CD4-positive, alpha-beta T cell treated with Interleukin-1 beta for 1 hour (primary cell): ENCODE data around the gene LDAH.
"Not testable (repeated sequence)": the region's sequence is repeated elsewhere in the genome, so short reads cannot be mapped to it uniquely, and the experiment has no call there.

ENCODE experiments used
- DNase-seq, 2 donors: peaks; one replicate each; pipeline ENCODE4 v3.0.0-alpha.2; 2020 to 2022

LDAH gene

DNA sequence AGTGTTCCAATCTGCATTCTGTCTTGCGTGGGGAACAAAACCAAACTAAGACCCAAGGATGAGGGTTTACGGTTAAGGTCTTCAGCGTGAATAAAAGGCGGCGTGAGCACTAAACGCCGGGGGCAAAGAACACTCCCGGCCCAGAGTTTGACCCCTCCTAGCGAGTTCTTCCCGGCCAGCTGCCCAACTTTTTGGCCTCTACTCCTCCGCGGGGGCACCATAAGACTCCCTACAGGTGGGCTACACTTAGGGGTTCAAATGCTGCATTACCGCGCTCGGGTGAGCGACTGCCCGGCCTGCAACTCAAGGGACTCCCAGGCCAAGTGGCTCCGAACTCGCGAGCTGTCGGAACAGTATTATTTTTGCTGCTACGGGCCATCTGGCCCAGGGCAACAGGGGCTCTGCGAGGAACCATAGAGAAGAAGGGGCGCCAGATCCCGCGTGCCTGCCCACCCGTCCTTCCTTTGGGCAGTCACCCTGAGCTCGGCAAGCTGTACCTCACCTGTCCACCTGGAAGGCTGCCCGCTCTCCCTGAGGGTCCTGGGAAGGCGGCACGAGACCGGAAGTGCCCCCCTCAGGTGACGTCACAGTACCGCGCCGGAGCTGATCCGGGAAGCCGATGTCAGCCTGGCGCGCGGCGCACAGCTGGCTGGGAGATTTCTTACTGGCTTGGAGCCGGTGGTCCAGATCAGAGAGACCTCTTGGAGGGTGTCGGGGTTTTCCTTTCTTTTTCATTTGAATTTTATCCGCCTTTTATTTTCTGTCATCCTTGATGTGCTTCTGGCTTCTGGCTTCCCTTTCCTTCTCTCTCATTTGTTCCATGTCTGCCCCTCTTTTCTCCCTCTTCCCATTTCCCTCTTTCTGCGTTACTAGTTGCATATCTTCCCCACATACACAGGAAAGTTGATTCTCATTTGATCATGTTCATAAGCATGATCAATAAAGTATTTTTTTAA is at the start of gene LDAH:
Gene LDAH (minus strand): TSS at position 567 of the 956 bp plus-strand sequence. CDS start 21,638 bp downstream, outside the sequence.
- peak; percentile 84 to 86 for DNase-seq

DNA sequence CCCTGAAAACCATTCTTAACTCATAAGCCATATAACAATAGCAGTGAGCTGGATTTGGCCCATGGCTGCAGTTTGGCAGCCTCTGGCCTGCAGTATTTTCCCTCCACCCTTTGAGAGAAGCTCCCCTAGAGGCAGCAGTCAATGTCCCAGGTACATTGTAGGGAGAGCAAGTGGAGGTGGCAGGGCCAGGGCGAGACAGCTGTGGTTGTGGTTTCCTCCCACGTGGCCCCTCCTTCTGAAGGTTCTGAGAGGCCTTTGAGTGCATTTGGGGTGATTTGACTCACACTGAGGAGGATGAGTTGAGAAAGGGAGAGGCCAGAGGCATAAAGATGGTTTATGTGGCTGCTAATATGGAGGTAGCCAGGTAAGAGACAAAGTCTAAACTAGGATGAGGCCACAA is 45.5 kb upstream of the LDAH start:
- peak; percentile 17 to 39 for DNase-seq

DNA sequence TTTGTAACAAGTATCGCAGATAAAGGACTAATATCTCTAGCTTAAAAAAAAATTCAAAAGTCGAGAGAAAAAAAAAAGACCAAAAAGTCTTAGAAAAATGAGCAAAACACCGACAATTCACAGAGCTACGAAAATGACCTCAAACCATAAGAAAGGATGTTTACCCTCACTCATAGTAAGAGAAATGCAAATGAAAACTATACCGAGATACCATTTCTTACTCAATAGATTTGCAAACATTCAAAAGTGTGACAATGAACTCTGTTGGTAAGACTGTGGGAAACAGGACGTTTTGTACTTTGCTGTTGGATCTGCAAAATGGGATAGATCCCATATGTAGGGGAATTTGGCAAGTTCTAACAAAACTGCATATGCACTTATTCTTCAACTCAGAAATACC is 39.9 kb upstream of the LDAH start:
- no peak for DNase-seq

DNA sequence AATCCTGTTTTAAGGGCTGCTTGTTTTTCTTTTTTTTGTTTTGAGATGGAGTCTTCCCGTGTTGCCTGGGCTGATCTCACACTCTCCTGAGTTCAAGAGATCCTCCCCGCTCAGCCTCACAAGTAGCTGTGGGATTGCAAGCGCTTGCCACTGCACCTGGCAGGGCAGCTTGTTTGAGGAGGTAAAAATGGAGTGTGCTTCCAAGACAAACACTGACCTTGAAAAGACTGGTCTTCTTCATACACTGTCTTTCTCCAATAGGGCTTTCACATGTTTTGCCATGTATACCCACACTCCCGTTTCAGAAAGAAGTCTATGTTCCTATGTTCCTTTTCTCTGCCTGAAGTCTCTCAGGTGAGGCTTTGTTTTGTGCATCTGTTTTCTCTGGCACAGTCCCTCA is 32.6 kb upstream of the LDAH start:
- no peak for DNase-seq

DNA sequence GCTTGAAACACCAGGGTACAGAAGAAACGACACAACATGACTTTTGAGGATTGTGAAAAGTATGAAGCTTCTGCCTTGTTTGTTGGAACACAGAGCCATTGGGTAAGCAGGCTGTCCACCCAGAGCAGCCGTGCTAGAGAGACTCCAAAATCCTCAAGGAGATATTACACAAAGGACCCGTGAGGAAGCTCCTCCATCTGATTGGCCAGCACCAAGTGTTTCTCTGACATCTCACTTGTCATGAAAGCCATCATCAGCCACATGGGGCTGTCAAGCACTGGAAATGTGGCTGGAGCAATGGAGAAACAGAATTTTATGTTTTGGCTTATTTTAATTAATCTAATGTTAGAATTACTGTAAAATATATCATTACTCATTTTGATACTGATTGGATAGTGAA is 29.8 kb upstream of the LDAH start:
- DNase-seq: no peak

DNA sequence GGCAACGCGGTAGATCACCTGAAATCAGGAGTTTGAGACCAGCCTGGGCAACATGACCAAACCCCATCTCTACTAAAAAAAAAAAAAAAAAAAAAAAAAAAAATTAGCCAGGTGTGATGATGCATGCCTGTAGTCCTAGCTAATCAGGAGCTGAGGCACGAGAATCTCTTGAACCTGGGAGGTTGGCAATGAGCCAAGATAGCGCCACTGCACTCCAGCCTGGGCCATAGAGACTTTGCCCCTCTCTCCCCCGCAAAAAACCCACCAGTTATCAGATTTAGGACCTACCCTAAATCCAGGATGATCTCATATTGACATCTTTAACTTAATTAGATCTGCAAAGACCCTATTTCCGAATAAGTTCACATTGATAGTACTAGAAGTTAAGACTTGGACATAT is 29.2 kb upstream of the LDAH start:
- DNase-seq: no peak

DNA sequence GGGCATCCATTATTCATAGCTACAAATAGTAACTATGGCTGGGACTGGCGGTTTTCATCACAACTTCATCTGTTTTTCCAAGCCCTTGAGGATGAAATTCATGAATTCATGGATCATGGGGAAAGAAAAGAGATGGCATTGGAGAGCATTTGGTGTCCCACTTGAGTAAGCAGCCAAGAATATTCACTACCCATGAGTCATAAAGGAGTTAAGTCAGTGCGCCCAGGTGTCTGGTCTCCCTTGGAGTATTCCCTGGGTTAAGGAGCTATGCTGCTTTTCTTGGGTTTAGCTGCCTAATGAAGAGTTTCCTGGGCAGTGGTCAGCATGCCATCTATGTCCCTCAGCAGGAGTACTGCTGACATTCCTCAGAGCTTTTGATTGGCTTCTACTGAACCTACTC is 21.3 kb upstream of the LDAH start:
- DNase-seq: no peak

DNA sequence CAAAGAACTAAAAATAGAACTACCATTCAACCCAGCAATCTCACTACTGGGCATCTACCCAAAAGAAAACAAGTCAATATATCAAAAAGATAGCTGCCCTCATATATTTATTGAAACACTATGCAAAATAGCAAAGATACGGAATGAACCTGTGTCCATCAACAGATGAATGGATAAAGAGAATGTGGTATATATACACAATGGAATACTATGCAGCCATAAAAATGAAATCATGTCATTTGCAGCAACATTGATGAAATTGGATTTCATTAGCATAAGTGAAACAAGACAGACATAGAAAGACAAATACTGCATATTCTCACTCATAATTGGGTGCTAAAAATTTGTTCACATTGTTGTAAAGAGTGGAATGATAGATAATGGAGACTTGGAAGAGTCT is 16.2 kb upstream of the LDAH start:
- no peak for DNase-seq

DNA sequence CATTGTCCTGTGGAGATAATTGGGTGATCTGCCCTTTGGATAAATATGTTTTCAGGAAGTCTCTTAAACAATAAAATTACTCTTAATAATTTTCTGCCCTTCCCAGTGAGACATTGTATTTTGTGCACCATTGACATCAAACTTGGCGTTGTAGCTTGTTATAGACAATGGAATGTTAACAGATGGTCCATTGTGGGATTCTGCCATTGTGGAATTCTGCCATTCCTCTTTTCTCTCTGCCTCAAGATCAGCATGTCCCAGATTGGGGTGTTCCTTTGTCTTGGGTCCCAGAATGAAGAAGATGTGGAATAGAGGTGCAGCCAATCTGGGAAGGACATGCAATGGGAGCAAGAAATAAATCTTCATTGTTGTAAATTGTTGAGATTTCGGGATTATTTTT is 15.1 kb upstream of the LDAH start:
- no peak for DNase-seq

DNA sequence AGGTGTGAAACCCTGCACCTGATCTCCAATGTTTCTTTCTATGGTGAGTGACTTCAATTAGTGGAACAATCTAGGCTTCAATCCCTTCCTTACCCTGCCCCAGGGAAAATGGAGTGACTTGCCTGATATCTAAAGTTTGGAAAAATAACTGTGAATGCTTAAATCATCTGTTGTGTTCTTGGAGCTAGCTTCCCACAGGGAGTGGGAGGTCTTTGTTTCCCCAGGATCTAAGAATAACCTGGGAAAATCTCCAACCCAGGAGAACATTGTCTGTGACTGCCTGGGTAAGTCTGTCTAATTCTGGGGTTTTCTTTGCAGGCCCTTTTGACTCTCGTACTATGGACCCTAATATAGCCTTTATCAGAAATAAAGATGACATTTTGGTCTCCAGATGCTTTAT is 13.6 kb upstream of the LDAH start:
- DNase-seq: no peak

DNA sequence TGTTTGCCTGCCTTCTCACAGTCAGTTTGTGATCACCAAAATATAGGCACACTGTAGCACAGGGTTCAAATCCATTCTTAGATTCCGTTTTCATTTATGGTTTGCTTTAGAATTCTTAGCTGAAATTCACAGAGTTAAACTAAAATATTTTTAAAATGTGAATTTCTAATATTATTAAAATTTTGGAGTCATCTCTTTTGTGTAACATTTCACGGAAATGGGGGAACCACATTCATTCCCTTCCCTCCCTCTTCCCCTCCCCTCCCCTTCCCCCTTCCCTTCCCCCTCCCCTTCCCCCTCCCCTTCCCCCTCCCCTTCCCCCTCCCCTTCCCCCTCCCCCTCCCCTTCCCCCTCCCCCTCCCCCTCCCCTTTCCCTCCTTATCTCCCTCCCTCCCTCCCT is 11.4 kb upstream of the LDAH start:
- DNase-seq: no peak

DNA sequence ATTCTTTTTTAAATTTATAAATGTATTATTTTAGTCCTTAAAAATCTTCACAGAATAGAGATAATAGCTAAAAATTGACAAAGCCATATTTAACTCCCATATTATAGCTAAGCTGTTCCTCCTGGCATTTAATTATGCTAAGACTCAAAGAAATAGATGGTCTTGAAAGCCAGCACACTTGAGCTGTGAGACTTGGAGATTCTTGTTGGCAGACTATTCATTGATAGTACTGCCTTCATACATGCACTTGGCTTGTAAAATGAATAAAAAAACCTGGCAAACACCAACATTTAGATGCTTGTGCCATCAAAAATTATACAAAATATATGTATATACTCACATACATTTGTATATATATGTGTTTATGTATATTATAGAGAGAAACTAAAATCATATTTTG is 9.7 kb upstream of the LDAH start:
- no peak for DNase-seq

DNA sequence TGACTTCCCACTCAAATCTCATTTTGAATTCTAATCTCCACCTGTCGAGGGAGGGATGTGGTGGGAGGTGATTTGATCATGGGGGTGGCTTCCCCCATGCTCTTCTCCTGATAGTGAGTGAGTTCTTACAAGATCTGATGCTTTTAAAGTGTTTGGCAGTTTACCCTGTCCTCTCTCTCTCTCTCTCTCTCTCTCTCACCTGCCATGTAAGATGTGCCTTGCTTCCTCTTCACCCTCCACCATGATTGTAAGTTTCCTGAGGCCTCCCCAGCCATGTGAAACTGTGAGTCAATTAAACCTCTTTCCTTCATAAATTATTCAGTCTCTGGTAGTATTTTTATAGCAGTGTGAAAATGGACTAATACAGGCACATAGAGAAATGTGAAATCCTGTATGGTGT is 7.0 kb upstream of the LDAH start:
- DNase-seq: no peak

DNA sequence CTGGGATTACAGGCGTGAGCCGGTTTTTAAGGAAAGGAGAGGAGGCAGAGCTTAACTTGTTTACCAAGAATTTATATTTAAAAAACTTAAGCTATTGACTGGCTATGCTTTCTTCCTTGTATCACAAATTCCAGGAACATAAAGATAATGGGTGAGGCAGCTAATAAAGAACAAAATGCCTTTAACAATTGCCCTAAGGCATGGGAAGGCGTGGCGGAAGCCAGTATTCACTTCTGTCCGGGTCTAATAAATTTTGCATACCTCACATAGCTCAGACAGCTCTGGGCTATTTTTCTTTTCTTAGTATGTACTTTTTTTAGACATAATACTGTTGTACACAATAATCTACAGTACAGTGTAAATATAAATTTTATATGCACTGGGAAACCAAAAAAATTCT is 1.0 kb upstream of the LDAH start:
- no peak for DNase-seq

DNA sequence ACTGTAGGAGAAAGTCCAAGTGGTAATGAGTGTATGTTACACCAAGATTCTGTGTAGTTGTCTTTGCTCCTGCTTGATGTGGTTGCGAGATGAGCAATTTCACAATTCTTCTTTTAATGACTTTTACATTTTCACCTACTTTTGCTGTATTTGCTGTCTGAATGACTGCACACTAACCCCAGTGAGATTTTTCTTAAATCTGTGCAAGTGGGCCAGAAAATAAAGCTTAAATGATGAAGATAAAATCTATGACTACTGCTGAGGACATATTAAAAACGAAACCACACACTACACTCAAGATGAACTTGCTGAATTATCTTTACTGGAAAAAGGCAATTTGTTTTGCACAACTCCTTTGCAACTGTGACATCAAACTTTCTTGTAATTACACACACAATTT is 4.1 kb downstream of the LDAH start:
- DNase-seq: no peak

DNA sequence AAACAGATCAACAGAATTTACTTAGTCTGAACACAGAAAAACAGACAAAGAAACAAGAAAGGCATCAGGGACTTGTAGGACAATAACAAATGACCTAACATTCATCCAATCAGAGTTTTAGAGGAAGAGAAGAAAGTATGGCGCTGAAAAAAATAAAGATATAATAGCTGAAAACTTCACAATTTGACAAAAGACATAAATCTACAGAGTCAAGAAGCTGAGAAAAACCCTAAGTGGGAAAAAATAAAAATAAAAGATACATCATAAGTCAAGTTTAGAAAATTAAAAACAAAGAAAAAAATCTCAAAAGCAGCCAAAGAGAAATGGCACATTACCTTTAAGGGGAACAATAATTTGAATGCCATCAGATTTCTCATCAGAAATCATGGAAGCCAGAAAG is 7.7 kb downstream of the LDAH start:
- DNase-seq: no peak

DNA sequence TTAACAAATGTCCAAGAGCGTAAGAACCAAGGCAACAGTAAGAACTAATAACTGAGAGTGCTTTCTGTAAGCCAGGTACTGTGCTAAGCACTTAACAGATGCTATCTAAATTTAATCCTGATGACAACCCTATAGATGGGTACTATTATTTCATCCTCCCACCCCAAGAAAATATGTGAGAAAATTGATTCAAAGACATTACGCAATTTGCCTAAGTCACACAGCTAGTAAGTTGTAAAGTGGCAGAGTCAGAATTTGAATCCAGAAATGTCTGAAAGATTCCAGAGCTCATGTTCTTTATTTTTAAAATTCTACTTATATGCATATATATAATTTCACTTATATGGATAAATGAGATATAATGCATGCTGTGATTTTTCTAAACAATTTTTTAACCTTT is 10.1 kb downstream of the LDAH start:
- no peak for DNase-seq

DNA sequence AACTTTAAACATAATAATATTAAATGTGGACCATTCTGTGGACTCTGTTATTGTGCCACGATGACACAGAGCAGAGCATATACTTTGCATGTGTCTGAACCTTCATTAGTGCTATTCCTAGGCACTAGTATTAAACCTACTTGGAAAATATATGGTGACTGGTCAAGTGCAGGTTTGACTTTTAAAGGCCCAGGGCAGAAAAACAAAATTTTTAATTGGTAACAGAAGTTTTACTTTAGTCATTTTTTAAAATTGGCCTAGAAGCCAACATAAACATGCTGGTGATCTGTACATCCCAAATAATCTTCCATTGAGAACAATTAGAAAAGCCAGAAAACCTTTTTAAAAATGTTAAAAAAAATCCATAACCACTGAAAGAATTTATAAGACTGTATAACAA is 16.6 kb downstream of the LDAH start:
- DNase-seq: no peak

DNA sequence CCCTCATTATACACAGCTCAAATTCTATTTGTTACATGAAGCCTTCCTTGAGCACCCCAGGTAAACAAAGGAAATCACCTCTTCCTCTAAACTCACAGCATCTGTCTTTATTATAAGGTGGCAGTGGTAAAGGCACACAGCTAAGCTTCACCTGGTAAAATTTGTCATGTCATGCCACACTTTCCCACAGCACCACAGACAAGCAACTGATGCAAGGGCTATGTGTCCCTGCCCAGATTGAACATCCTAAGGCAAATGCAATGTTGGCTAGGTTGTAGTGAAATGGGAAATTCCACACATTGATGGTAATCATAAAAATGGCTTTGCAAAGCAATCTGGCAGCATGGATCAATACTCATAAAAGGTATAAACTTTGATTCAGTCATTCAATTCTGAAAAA is 18.9 kb downstream of the LDAH start:
- DNase-seq: no peak

DNA sequence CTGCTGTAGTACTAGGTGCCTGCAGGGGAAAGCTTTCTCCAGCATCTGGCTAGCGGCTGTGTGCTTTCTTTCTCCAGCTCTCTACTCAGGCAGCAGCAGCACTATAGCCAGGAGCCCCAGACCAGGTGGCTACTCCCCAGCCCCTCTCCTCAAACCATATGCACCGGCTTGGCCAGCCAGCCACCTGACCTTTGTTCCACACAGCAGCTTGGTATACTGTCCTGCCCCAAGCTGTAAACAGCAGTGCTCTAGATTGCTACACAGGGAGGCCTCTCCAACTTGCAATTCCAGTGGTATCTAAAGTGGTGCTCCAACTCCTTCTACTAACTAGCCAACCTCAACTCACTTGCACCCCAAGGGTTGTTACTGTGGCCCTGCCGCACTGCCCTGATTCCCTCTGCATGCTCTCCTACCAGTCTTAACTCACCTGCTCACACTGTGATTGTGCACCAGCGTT is 19.6 kb downstream of the LDAH start:
- no peak for DNase-seq

DNA sequence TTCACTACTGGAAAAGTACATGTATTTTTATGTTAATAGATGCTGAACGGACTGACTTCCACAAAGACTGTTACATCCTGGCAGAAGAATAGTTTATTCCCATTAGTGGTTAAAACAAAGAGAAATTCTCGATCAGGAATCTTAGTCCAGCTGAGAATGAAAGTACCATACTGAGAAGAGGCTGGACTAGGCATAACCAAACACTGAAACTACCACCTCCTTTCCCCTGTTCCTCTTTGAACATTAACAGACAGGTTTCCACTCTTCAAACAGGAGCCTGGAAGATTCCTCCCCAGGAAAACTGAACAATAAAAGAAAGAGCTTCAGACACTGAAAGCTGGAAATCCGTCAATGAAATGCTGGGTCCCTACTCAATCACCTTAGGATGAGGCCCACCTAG is 25.8 kb downstream of the LDAH start:
- DNase-seq: no peak

DNA sequence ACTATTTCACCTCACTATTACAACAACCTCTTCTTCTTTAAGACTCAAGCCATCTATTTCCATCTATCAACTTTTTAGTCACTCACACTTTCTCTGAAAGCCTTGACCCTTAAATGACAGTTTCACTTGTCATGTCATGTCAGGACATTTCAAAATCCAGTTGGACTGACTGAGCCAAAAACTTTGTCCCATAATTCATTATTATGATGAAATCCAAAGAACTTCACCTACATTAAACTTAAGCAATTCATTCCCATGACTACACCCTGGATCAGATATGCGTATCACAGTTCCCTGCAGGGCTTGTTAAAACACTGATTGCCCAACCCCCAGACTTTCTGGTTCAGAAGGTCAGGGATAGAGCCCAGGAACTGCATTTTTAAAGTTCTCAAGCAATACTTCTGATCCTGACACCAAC is 26.5 kb downstream of the LDAH start:
- DNase-seq: no peak

DNA sequence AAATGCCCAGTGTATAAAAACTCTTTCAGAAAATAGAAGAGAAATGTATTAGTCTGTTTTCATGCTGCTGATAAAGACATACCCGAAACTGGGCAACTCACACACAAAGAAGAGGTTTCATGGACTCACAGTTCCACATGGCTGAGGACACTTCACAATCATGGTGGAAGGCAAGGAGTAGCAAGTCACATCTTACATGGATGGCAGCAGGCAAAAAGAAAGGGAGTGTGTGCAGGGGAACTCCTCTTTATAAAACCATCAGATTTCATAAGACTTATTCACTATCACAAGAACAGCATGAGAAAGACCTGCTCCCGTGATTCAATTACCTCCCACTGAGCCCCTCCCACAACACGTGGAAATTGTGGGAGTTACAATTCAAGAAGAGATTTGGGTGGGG is 29.0 kb downstream of the LDAH start:
- DNase-seq: not testable (repeated sequence)

DNA sequence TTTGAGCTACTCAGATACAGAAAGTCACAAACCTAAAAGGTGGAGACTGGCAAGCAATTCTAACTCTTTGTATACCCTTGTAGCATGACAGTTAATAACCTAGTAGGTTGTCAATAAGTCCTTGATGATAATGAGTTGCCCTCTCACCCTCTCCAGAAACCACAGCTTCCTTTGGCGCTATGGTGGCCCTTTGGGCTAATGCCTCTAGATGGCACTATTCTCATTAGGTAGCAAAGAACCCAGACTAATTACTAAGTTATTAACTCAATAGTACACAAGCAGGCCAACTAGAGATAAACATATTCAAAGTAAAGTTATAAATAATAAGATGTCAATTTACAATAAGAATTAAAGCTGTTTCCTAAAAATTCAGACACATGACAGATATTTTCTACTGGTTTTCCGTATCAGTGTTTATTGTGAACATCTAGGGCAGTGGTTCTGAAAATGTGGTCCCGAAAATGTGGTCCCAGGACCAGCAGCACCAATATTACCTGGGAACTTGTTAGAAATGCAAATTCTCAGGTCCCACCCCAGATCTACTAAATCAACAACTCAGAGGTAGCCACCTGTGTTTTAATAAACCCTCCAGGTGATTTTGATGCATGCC is 41.1 kb downstream of the LDAH start:
- peak in 1 of 2 donors; percentile 39 for DNase-seq
